Neural cell (in vitro differentiated cells): Measurements from ENCODE around the gene ADAP1. TPM values are rescaled to one million over a fixed set of nuclear protein-coding genes. Genes with fewer than 3 reads are reported as not detected.

ENCODE experiments used
- H2AFZ ChIP-seq: fragments of 200-600, 300-800 bp; sonication (generic), shearing (Covaris generic); 2 replicates; pipeline ENCODE4 v1.6.0; 2014; ENCODE audit warnings: low read depth, mild to moderate bottlenecking, antibody characterized with exemption, low read length, moderate library complexity
- H3F3A ChIP-seq: fragments of 200-600 bp; shearing (Covaris generic); 2 replicates; pipeline ENCODE4 v1.6.1; 2016; ENCODE audit warnings: mild to moderate bottlenecking, moderate library complexity, mixed read lengths, antibody characterized with exemption, low read length; ENCODE audit not compliant: insufficient read depth, poor library complexity, severe bottlenecking
- H3K27ac ChIP-seq: fragments of 200-600, 300-800 bp; sonication (generic), shearing (Covaris generic); 2 replicates; pipeline ENCODE4 v1.5.1; 2014; ENCODE audit warnings: mild to moderate bottlenecking, low read length, moderate library complexity
- H3K27me3 ChIP-seq: fragments of 300-800, 200-600 bp; sonication (generic), shearing (Covaris generic); 2 replicates; pipeline ENCODE4 v1.6.0; 2014; ENCODE audit warnings: mild to moderate bottlenecking, low read depth, low read length, moderate library complexity; ENCODE audit not compliant: insufficient read depth
- H3K36me3 ChIP-seq: fragments of 300-800, 200-600 bp; sonication (generic), shearing (Covaris generic); 2 replicates; pipeline ENCODE4 v1.5.1; 2014; ENCODE audit warnings: mild to moderate bottlenecking, antibody characterized with exemption, low read length, moderate library complexity; ENCODE audit not compliant: insufficient read depth
- H3K4me2 ChIP-seq: fragments of 300-800, 200-600 bp; sonication (generic), shearing (Covaris generic); 2 replicates; pipeline ENCODE4 v1.6.0; 2014; ENCODE audit warnings: mild to moderate bottlenecking, low read length
- H3K4me3 ChIP-seq: fragments of 300-800, 200-600 bp; sonication (generic), shearing (Covaris generic); 2 replicates; pipeline ENCODE4 v1.5.1; 2014; ENCODE audit warnings: mild to moderate bottlenecking, low read length, moderate library complexity
- H3K79me2 ChIP-seq: fragments of 200-600 bp; shearing (Covaris generic); replicated peaks from 2 replicates; pipeline ENCODE4 v1.6.0; 2014; ENCODE audit warnings: mild to moderate bottlenecking, low read length, moderate library complexity; ENCODE audit not compliant: insufficient read depth
- H3K9ac ChIP-seq: fragments of 300-800, 200-600 bp; sonication (generic), shearing (Covaris generic); 2 replicates; pipeline ENCODE4 v1.6.1; 2016; ENCODE audit warnings: mild to moderate bottlenecking, low read length, mixed read lengths
- H3K9me2 ChIP-seq: fragments of 200-600 bp; shearing (Covaris generic); 2 replicates; pipeline ENCODE4 v1.6.1; 2016; ENCODE audit warnings: mild to moderate bottlenecking, low read length, mixed read lengths; ENCODE audit not compliant: insufficient read depth
- H3K9me3 ChIP-seq: fragments of 200-600, 300-800 bp; sonication (generic), shearing (Covaris generic); 2 replicates; pipeline ENCODE4 v1.6.1; 2016; ENCODE audit warnings: mild to moderate bottlenecking, mixed run types, low read length, moderate library complexity, mixed read lengths
- H4K20me1 ChIP-seq: fragments of 200-600 bp; shearing (Covaris generic); 2 replicates; pipeline ENCODE4 v1.6.1; 2016; ENCODE audit warnings: mild to moderate bottlenecking, mixed run types; ENCODE audit not compliant: insufficient read depth
- EP300 ChIP-seq: fragments of 450-650 bp; conservative IDR thresholded peaks from 2 replicates; pipeline ENCODE4 v1.6.1; 2014; ENCODE audit warnings: antibody characterized with exemption, mild to moderate bottlenecking, moderate library complexity; ENCODE audit not compliant: poor library complexity, severe bottlenecking
- EZH2 ChIP-seq: fragments of 200-600, 300-800 bp; shearing (Covaris generic), sonication (generic); IDR thresholded peaks from 2 replicates; pipeline ENCODE4 v1.6.1; 2014; ENCODE audit warnings: antibody characterized with exemption, low read length, borderline replicate concordance, mild to moderate bottlenecking; ENCODE audit not compliant: insufficient read depth, poor library complexity, severe bottlenecking
- MXI1 ChIP-seq: fragments of 450-650 bp; conservative IDR thresholded peaks from 2 replicates; pipeline ENCODE4 v1.6.1; 2014; ENCODE audit warnings: antibody characterized with exemption, mild to moderate bottlenecking; ENCODE audit not compliant: poor library complexity, severe bottlenecking
- POLR2AphosphoS5 ChIP-seq: IDR thresholded peaks from 2 replicates; pipeline ENCODE4 v1.6.1; 2012
- RAD21 ChIP-seq: fragments of 450-650 bp; conservative IDR thresholded peaks from 2 replicates; pipeline ENCODE4 v1.6.1; 2014; ENCODE audit warnings: antibody characterized with exemption, mild to moderate bottlenecking, moderate library complexity
- SMC3 ChIP-seq: fragments of 450-650 bp; conservative IDR thresholded peaks from 2 replicates; pipeline ENCODE4 v1.6.1; 2014; ENCODE audit warnings: antibody characterized with exemption, mild to moderate bottlenecking, moderate library complexity; ENCODE audit not compliant: poor library complexity
- TAF1 ChIP-seq: IDR thresholded peaks from 2 replicates; pipeline ENCODE4 v1.6.1; 2012; ENCODE audit warnings: low read depth
- polyA plus RNA-seq: library from polyadenylated mRNA; depleted of rRNA; stranded (reverse); fragments of >200 nt; gene quantifications from 2 replicates; pipeline ENCODE4 v1.2.3, GENCODE V29; 2014
- TF ChIP-seq, protein P1 (sequence below): fragments of 450-650 bp; IDR thresholded peaks from 2 replicates; pipeline ENCODE4 v1.5.1; 2014; ENCODE audit warnings: antibody characterized with exemption, mild to moderate bottlenecking, moderate library complexity; ENCODE audit not compliant: poor library complexity, severe bottlenecking
- TF ChIP-seq, protein P2 (sequence below): IDR thresholded peaks from 2 replicates; pipeline ENCODE4 v1.6.1; 2012; ENCODE audit warnings: borderline replicate concordance

ADAP1 gene
- polyA plus RNA-seq, 1 donor from 2014 or later: 76.8 TPM

DNA sequence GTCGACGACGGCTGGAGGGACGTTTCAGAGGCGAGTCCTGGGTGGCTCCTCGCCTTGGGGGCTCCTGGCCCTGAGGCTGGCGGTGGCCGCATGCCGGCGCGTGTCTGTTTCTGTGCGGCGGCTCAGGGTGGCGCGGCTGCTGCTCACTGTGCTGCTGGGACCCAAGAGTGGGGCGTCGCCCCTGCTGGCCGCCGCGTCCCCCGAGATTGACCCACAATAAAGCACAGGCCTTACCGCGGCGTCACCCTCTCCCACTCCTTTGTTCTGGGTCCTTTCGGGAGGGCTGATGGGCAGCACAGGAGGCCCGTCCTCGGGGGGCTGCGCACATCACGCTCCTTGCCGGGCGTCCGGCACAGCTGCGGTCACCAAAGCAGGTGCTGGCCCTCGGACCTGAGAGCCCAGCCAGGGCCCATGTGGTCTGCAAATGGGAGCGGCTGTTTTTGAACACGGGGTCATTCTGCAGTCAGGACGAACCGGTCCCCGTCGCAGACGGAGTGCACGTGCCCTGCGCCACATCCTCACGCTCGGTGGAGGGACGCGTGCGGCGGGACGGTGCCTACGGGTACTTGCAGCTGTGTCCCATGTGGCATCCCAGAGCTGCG, 58.9 kb downstream of the ADAP1 start:
- H3K27me3 ChIP-seq: no peaks in the 10 kb centered on the region
- no peak overlapping the region for H2AFZ ChIP-seq
- H3K9me2 ChIP-seq: no peaks in the 10 kb centered on the region
- H3K79me2 ChIP-seq: no peaks in the 10 kb centered on the region
- H3K27ac ChIP-seq: no peak overlapping the region
- no peak overlapping the region for H3K9ac ChIP-seq
- H4K20me1 ChIP-seq: no peaks in the 10 kb centered on the region
- no peaks in the 10 kb centered on the region for H3K36me3 ChIP-seq
- no peaks in the 10 kb centered on the region for H3F3A ChIP-seq
- H3K9me3 ChIP-seq: no peaks in the 10 kb centered on the region
- H3K4me2 ChIP-seq: no peak overlapping the region
- H3K4me3 ChIP-seq: no peak overlapping the region
- TF ChIP-seq, protein P1, sequence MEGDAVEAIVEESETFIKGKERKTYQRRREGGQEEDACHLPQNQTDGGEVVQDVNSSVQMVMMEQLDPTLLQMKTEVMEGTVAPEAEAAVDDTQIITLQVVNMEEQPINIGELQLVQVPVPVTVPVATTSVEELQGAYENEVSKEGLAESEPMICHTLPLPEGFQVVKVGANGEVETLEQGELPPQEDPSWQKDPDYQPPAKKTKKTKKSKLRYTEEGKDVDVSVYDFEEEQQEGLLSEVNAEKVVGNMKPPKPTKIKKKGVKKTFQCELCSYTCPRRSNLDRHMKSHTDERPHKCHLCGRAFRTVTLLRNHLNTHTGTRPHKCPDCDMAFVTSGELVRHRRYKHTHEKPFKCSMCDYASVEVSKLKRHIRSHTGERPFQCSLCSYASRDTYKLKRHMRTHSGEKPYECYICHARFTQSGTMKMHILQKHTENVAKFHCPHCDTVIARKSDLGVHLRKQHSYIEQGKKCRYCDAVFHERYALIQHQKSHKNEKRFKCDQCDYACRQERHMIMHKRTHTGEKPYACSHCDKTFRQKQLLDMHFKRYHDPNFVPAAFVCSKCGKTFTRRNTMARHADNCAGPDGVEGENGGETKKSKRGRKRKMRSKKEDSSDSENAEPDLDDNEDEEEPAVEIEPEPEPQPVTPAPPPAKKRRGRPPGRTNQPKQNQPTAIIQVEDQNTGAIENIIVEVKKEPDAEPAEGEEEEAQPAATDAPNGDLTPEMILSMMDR: no peak
- TF ChIP-seq MXI1 (no peak), RAD21 (no peak)
- TF ChIP-seq, protein P2, sequence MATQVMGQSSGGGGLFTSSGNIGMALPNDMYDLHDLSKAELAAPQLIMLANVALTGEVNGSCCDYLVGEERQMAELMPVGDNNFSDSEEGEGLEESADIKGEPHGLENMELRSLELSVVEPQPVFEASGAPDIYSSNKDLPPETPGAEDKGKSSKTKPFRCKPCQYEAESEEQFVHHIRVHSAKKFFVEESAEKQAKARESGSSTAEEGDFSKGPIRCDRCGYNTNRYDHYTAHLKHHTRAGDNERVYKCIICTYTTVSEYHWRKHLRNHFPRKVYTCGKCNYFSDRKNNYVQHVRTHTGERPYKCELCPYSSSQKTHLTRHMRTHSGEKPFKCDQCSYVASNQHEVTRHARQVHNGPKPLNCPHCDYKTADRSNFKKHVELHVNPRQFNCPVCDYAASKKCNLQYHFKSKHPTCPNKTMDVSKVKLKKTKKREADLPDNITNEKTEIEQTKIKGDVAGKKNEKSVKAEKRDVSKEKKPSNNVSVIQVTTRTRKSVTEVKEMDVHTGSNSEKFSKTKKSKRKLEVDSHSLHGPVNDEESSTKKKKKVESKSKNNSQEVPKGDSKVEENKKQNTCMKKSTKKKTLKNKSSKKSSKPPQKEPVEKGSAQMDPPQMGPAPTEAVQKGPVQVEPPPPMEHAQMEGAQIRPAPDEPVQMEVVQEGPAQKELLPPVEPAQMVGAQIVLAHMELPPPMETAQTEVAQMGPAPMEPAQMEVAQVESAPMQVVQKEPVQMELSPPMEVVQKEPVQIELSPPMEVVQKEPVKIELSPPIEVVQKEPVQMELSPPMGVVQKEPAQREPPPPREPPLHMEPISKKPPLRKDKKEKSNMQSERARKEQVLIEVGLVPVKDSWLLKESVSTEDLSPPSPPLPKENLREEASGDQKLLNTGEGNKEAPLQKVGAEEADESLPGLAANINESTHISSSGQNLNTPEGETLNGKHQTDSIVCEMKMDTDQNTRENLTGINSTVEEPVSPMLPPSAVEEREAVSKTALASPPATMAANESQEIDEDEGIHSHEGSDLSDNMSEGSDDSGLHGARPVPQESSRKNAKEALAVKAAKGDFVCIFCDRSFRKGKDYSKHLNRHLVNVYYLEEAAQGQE: no peak

DNA sequence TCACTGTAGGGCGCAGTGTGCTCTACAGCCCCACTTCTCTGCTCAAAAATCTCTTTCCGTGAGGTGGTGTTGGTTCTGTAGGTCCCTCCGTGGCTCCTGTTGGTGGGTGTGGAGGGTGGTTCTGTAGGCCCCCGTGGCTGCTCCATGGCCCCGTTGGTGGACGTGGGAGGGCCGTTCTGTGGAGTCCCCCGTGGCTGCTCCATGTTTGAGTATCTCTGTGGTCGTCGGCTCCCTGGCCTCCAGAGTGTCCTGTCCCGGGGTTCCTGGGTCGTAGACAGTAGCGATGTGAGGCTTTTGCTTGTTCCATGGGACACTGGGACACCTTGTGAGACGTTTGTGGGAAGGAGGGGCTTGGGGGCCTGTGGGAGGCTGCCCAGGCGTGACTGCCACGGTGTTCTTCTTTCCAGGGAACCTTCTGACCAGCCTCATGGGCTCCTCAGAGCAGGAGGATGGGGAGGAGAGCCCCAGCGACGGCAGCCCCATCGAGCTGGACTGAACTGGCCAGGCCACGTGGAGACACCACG, 59.5 kb downstream of the ADAP1 start:
- H3K9me2 ChIP-seq: no peaks in the 10 kb centered on the region
- no peaks in the 10 kb centered on the region for H3F3A ChIP-seq
- no peaks in the 10 kb centered on the region for H3K27me3 ChIP-seq
- H3K79me2 ChIP-seq: no peaks in the 10 kb centered on the region
- no peaks in the 10 kb centered on the region for H3K9me3 ChIP-seq
- TF ChIP-seq MXI1 (no peak), RAD21 (no peak), EZH2 (no peak), SMC3 (no peak), EP300 (no peak), POLR2AphosphoS5 (no peak), TAF1 (no peak)
- TF ChIP-seq, protein P1: no peak
- TF ChIP-seq, protein P2: no peak
- no peaks in the 10 kb centered on the region for H4K20me1 ChIP-seq
- H3K4me2 ChIP-seq: no peak overlapping the region
- no peak overlapping the region for H3K4me3 ChIP-seq
- no peaks in the 10 kb centered on the region for H3K36me3 ChIP-seq
- no peak overlapping the region for H3K9ac ChIP-seq
- H3K27ac ChIP-seq: no peak overlapping the region
- no peak overlapping the region for H2AFZ ChIP-seq
